ENCODE measurements around the gene RTL10.

RTL10 gene

DNA sequence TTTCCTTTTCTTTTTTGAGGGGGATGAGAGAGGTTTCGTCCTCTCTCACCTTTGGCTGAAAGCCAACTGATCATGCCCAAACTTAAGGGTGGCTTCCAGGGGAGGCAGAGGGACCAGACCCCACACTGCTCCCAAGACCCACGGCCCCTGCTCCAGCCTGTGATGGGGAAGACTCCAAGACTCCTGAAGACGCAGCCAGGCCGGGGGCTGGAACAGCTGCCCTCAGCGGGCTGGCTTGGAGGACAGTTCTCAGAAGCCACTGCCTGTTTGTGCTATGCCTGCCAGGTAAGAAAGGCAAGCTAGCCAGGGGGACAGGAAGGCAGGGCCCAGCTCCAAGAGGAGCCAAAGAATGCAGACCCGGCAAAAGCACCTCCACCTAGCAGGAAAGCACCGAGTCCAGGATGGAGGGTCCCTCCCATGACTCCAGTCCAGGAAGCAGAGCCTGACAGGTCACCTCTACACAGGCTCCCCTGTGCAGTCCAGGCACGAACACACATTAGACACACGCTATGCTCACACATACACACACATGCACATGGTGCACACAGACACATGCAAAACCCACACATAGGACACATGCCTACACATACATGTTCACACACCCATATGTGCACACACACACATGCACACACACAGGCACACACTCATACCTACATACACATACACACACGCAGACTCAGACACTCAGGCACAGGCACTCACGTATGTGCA, 31.3 kb downstream of the RTL10 start:
- no peak overlapping the region for H3K4me3 ChIP-seq (ENCODE audit: severe bottlenecking)
- TF ChIP-seq, protein P1, sequence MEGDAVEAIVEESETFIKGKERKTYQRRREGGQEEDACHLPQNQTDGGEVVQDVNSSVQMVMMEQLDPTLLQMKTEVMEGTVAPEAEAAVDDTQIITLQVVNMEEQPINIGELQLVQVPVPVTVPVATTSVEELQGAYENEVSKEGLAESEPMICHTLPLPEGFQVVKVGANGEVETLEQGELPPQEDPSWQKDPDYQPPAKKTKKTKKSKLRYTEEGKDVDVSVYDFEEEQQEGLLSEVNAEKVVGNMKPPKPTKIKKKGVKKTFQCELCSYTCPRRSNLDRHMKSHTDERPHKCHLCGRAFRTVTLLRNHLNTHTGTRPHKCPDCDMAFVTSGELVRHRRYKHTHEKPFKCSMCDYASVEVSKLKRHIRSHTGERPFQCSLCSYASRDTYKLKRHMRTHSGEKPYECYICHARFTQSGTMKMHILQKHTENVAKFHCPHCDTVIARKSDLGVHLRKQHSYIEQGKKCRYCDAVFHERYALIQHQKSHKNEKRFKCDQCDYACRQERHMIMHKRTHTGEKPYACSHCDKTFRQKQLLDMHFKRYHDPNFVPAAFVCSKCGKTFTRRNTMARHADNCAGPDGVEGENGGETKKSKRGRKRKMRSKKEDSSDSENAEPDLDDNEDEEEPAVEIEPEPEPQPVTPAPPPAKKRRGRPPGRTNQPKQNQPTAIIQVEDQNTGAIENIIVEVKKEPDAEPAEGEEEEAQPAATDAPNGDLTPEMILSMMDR (IDR thresholded peaks at IDR 0.05; ENCODE audit: poor library complexity, severe bottlenecking) = no peak
- no peak for DNase-seq (ENCODE audit: low spot score)
- H3K27me3 ChIP-seq (ENCODE audit: insufficient read depth, poor library complexity, severe bottlenecking) = no peaks in the 10 kb centered on the region
- no peak overlapping the region for H3K27ac ChIP-seq (ENCODE audit: poor library complexity, severe bottlenecking)
- H3K9me3 ChIP-seq (ENCODE audit: severe bottlenecking) = no peaks in the 10 kb centered on the region
- H3K4me1 ChIP-seq (ENCODE audit: insufficient read depth, poor library complexity, severe bottlenecking) = peaks cover 18% of the 10 kb centered on the region
- H3K36me3 ChIP-seq (ENCODE audit: low read depth) = no peaks in the 10 kb centered on the region
- ATAC-seq (ENCODE audit: low read depth) = no peak

DNA sequence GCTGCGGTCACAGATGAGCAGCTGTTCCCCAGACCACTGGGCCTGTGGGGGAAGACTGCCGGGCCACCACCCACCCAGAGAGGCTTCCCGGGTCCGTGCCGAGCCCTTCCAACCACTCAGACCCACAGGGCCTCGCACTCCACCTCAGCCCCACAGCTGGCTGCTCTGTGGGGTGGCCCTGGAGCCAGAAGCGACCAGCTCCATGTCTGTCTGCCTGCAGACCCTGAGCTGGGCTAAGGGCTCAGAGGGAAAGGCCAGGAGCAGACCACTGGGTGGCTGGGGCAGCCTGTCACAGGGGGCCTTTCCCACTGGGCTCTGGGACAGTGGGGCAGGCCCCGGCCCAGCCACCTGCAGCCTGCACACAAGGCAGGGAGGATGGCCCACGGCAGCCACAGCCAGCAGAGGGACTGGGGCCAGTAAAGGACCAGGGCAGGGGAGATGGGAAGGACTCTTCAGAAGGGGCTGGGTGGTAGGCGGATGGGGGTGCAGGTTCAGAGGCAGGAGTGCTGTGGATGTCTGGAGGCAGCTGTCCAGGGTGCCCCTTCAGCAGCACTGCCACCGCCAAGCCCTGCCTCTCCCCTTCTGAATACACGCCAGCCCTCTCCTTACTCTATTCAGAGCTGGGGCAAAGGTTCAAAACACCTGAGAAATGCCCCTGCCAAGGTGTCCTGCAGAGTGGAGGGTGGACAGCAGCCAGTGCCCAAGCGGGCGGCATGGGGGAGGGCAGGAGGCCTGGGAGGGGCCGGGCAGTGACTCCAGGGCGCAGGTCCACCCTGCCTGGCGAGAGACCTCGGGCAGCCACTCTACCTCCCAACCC, 32.2 kb downstream of the RTL10 start:
- no peak overlapping the region for H3K4me3 ChIP-seq (ENCODE audit: severe bottlenecking)
- ATAC-seq (ENCODE audit: low read depth) = no peak
- H3K27me3 ChIP-seq (ENCODE audit: insufficient read depth, poor library complexity, severe bottlenecking) = no peaks in the 10 kb centered on the region
- no peaks in the 10 kb centered on the region for H3K9me3 ChIP-seq (ENCODE audit: severe bottlenecking)
- H3K27ac ChIP-seq (ENCODE audit: poor library complexity, severe bottlenecking) = no peak overlapping the region
- H3K4me1 ChIP-seq (ENCODE audit: insufficient read depth, poor library complexity, severe bottlenecking) = peaks cover 15% of the 10 kb centered on the region
- no peaks in the 10 kb centered on the region for H3K36me3 ChIP-seq (ENCODE audit: low read depth)
- DNase-seq (ENCODE audit: low spot score) = no peak
- TF ChIP-seq, protein P1 (IDR thresholded peaks at IDR 0.05; ENCODE audit: poor library complexity, severe bottlenecking) = no peak

DNA sequence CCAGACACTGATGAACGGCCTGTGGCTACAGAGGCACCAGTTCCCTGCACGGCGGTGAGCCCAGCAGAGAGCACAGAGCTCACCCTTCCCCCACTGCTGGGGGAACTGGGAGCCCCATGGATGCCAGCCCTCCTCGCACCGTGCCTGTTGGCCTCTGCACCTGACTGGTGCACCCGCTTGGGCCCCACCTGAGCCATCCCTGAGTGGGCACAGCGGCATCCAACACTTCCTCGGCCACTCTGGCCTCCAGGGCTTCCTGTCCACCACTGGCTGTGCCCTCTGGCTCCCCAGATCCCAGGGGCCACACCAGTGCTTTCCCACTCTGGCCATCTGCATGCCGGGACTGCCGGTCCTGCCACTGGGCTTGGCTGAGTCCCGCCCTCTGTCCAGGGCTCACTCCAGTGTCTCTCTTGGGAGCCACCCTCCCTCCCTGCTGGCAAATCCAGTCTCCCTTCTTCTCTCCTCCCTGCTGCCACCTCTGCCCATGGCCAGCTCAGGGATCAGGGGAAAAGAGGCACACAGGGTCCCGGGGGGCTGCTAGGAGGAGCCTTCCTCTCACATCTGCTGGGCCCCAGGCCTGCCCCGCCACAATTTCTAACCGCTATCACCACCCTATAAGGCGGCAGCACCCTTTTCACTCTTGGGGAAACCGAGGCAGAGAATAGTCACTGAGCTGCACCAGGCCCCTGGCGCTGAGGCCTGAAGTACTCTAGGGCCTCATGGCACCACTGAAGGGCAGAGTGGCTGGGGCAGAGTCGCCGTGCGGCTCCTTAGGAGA, 33.0 kb downstream of the RTL10 start:
- ATAC-seq (ENCODE audit: low read depth) (no peak), DNase-seq (ENCODE audit: low spot score) (no peak)
- Histone ChIP-seq H3K36me3 (ENCODE audit: low read depth) (no peaks in the 10 kb centered on the region), H3K4me1 (ENCODE audit: insufficient read depth, poor library complexity, severe bottlenecking) (peaks cover 12% of the 10 kb centered on the region), H3K9me3 (ENCODE audit: severe bottlenecking) (no peaks in the 10 kb centered on the region), H3K27ac (ENCODE audit: poor library complexity, severe bottlenecking) (no peak overlapping the region), H3K4me3 (ENCODE audit: severe bottlenecking) (no peak overlapping the region), H3K27me3 (ENCODE audit: insufficient read depth, poor library complexity, severe bottlenecking) (no peaks in the 10 kb centered on the region)
- TF ChIP-seq, protein P1 (IDR thresholded peaks at IDR 0.05; ENCODE audit: poor library complexity, severe bottlenecking) = no peak

DNA sequence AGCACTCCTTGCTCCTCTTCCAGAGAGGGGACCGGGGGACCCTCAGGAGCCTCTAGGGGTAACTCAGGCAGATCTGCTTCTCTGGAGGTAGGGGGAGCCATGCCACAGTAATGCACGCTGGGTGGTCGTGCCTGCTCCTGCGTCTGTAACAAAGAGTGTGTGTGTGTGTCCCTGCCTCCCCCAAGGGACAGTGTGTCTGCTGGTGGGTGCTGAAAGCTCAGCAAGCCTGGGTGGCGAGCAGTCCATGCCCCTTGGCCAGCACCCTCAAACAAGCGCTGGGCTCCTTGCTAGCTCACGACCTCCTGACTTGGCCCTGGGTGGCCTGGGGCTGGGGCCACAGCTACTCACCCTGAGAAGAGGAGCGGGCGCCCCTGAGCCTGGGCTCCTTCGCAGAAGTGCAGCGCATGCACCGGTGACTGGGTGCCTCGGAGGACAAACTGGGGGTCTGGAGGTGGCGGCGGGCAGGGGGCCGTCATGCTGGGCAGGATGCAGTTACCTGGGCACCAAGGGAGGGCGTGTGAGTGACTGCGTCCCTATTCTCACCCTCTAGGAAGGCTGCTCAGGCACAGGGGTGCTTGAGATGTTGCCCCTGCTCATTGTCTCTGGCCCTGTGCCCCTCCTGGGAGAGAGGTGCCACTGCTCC, 33.7 kb downstream of the RTL10 start:
- TF ChIP-seq, protein P1 (IDR thresholded peaks at IDR 0.05; ENCODE audit: poor library complexity, severe bottlenecking) = no peak
- ATAC-seq (ENCODE audit: low read depth) (no peak), DNase-seq (ENCODE audit: low spot score) (no peak)
- H3K4me1 ChIP-seq (ENCODE audit: insufficient read depth, poor library complexity, severe bottlenecking) = peaks cover 12% of the 10 kb centered on the region
- H3K36me3 ChIP-seq (ENCODE audit: low read depth) = no peaks in the 10 kb centered on the region
- no peak overlapping the region for H3K27ac ChIP-seq (ENCODE audit: poor library complexity, severe bottlenecking)
- no peaks in the 10 kb centered on the region for H3K9me3 ChIP-seq (ENCODE audit: severe bottlenecking)
- H3K27me3 ChIP-seq (ENCODE audit: insufficient read depth, poor library complexity, severe bottlenecking) = no peaks in the 10 kb centered on the region
- no peak overlapping the region for H3K4me3 ChIP-seq (ENCODE audit: severe bottlenecking)
